Trophoblast cell (in vitro differentiated cells and primary cell): ENCODE results near the gene TAAR8.
"Not testable (repeated sequence)": the region's sequence is repeated elsewhere in the genome, so short reads cannot be mapped to it uniquely, and the experiment has no call there.

Experiments used
- DNase-seq, 2 donors: peaks; one replicate each; pipeline ENCODE4 v3.0.0-alpha.2; 2016
- H2AFZ ChIP-seq: 2 replicates; pipeline ENCODE4 v1.6.1; 2013; ENCODE audit warnings: low read length, moderate library complexity, mild to moderate bottlenecking; ENCODE audit not compliant: insufficient read depth, poor library complexity
- H2AK5ac ChIP-seq: 2 replicates; pipeline ENCODE4 v1.6.1; 2013; ENCODE audit warnings: mild to moderate bottlenecking, low read length
- H2BK120ac ChIP-seq: 2 replicates; pipeline ENCODE4 v1.6.1; 2013; ENCODE audit warnings: low read length, mild to moderate bottlenecking, moderate library complexity; ENCODE audit not compliant: insufficient read depth, poor library complexity
- H2BK12ac ChIP-seq: 2 replicates; pipeline ENCODE4 v1.6.1; 2013; ENCODE audit warnings: mild to moderate bottlenecking, low read length, moderate library complexity
- H2BK5ac ChIP-seq: 2 replicates; pipeline ENCODE4 v1.6.1; 2013; ENCODE audit warnings: low read length, low read depth, moderate library complexity, mild to moderate bottlenecking; ENCODE audit not compliant: poor library complexity
- H3K14ac ChIP-seq: 2 replicates; pipeline ENCODE4 v1.6.1; 2013; ENCODE audit warnings: mild to moderate bottlenecking, low read length
- H3K18ac ChIP-seq: 2 replicates; pipeline ENCODE4 v1.6.1; 2013; ENCODE audit warnings: mild to moderate bottlenecking, low read length
- H3K23ac ChIP-seq: 2 replicates; pipeline ENCODE4 v1.6.1; 2013; ENCODE audit warnings: low read length
- H3K27ac ChIP-seq: 2 replicates; pipeline ENCODE4 v1.5.1; 2013; ENCODE audit warnings: low read depth, mild to moderate bottlenecking, inconsistent platforms, low read length, moderate library complexity
- H3K27me3 ChIP-seq: 2 replicates; pipeline ENCODE4 v1.6.1; 2013; ENCODE audit warnings: inconsistent platforms, mild to moderate bottlenecking, low read length, moderate library complexity; ENCODE audit not compliant: insufficient read depth
- H3K36me3 ChIP-seq, 2 experiments: 1 replicate in 1 of 2; 2 replicates in 1 of 2; pipeline ENCODE4 v1.6.1; 2013; ENCODE audit warnings: low read length in 2 of 2, mild to moderate bottlenecking in 2 of 2, moderate library complexity in 1 of 2; ENCODE audit not compliant: insufficient read depth in 2 of 2, control insufficient read depth in 1 of 2
- H3K4ac ChIP-seq: 2 replicates; pipeline ENCODE4 v1.6.1; 2013; ENCODE audit warnings: low read depth, mild to moderate bottlenecking, low read length, moderate library complexity
- H3K4me1 ChIP-seq, 2 experiments: 1 replicate in 1 of 2; 2 replicates in 1 of 2; pipeline ENCODE4 v1.6.1; 2013; ENCODE audit warnings: low read length in 2 of 2, mild to moderate bottlenecking in 2 of 2, moderate library complexity in 1 of 2; ENCODE audit not compliant: insufficient read depth in 2 of 2, control insufficient read depth in 1 of 2
- H3K4me2 ChIP-seq: 2 replicates; pipeline ENCODE4 v1.6.1; 2013; ENCODE audit warnings: inconsistent platforms, mild to moderate bottlenecking, low read length, moderate library complexity
- H3K4me3 ChIP-seq: 2 replicates; pipeline ENCODE4 v1.5.1; 2013; ENCODE audit warnings: mild to moderate bottlenecking, low read depth, low read length, inconsistent platforms
- H3K79me1 ChIP-seq: one replicate; pipeline ENCODE4 v1.6.1; 2013; ENCODE audit warnings: low read length
- H3K79me2 ChIP-seq: 2 replicates; pipeline ENCODE4 v1.6.1; 2013; ENCODE audit warnings: low read length, mild to moderate bottlenecking; ENCODE audit not compliant: control insufficient read depth, insufficient read depth, poor library complexity
- H3K9ac ChIP-seq: 2 replicates; pipeline ENCODE4 v1.6.1; 2013; ENCODE audit warnings: mild to moderate bottlenecking, low read length
- H3K9me3 ChIP-seq: 2 replicates; pipeline ENCODE4 v1.6.1; 2013; ENCODE audit warnings: low read depth, mild to moderate bottlenecking, control low read depth, inconsistent platforms, low read length; ENCODE audit not compliant: insufficient read depth
- H4K12ac ChIP-seq: 2 replicates; pipeline ENCODE4 v1.6.1; 2013; ENCODE audit warnings: low read depth, mild to moderate bottlenecking, low read length, moderate library complexity
- H4K8ac ChIP-seq: 2 replicates; pipeline ENCODE4 v1.6.1; 2013; ENCODE audit warnings: low read depth, mild to moderate bottlenecking, low read length, moderate library complexity
- H4K91ac ChIP-seq: one replicate; pipeline ENCODE4 v1.6.1; 2013; ENCODE audit warnings: low read depth, mild to moderate bottlenecking, low read length, moderate library complexity
- WGBS: extraction: QIAGEN DNeasy Blood & Tissue Kit; methylation state at CpG from one replicate; pipeline ENCODE4 v1.1.7; 2013; ENCODE audit warnings: missing lambda C conversion rate; ENCODE audit not compliant: insufficient read length, insufficient coverage; ENCODE audit errors: extremely low coverage; 5-methylcytosine and 5-hydroxymethylcytosine counted together

The TAAR8 gene

GRCh38 chr6:132530293-132530974 lies 22.0 kb upstream of the TAAR8 start:
- Histone ChIP-seq H2BK5ac (no peak overlapping the region), H3K9ac (no peak overlapping the region), H3K4me2 (peak overlapping the region; percentile 54), H3K79me2 (no peaks in the 10 kb centered on the region), H2BK120ac (no peak overlapping the region), H3K4me3 (no peak overlapping the region), H3K4me1 (peaks cover 0 to 1% of the 10 kb centered on the region in 2 experiments), H3K27ac (no peak overlapping the region), H3K27me3 (no peaks in the 10 kb centered on the region), H3K14ac (no peak overlapping the region), H3K36me3 (no peaks in the 10 kb centered on the region), H3K79me1 (no peaks in the 10 kb centered on the region), H4K8ac (peak overlapping the region; percentile 70), H3K23ac (no peak overlapping the region), H3K4ac (no peak overlapping the region), H3K9me3 (no peaks in the 10 kb centered on the region), H4K91ac (no peak overlapping the region), H2BK12ac (no peak overlapping the region), H4K12ac (no peak overlapping the region), H2AK5ac (no peak overlapping the region), H3K18ac (no peak overlapping the region), H2AFZ (peak overlapping the region; percentile 54)
- WGBS = no CpG with 5 or more reads among the region's 9 CpGs
- DNase-seq = peak; percentile 47 to 79

- not testable (repeated sequence) for H2BK5ac ChIP-seq, H3K36me3 ChIP-seq, H2AFZ ChIP-seq, H3K79me2 ChIP-seq, H4K8ac ChIP-seq, H3K9me3 ChIP-seq, H3K27me3 ChIP-seq, H3K4ac ChIP-seq, H4K91ac ChIP-seq, H3K4me2 ChIP-seq, H2AK5ac ChIP-seq, H3K79me1 ChIP-seq, H3K14ac ChIP-seq, H3K23ac ChIP-seq, H2BK120ac ChIP-seq, DNase-seq, H3K27ac ChIP-seq, H2BK12ac ChIP-seq, H4K12ac ChIP-seq, H3K18ac ChIP-seq, H3K4me3 ChIP-seq, H3K9ac ChIP-seq, H3K4me1 ChIP-seq
- no CpG with 5 or more reads among the region's 2 CpGs for WGBS
Measured at GRCh38 chr6:132534546-132534945, 17.9 kb upstream of the TAAR8 start.

GRCh38 chr6:132537145-132537544 lies 15.3 kb upstream of the TAAR8 start:
- H3K4ac ChIP-seq = no peak overlapping the region
- no peak overlapping the region for H3K18ac ChIP-seq
- no peaks in the 10 kb centered on the region for H3K79me1 ChIP-seq
- DNase-seq = no peak
- H3K14ac ChIP-seq = no peak overlapping the region
- no peak overlapping the region for H3K4me3 ChIP-seq
- no peak overlapping the region for H4K91ac ChIP-seq
- no peak overlapping the region for H2BK5ac ChIP-seq
- H3K4me1 ChIP-seq = no peaks in the 10 kb centered on the region
- no peaks in the 10 kb centered on the region for H3K9me3 ChIP-seq
- H2BK12ac ChIP-seq = no peak overlapping the region
- no peak overlapping the region for H3K4me2 ChIP-seq
- H4K8ac ChIP-seq = no peak overlapping the region
- no CpG with 5 or more reads among the region's 3 CpGs for WGBS
- H3K36me3 ChIP-seq = no peaks in the 10 kb centered on the region
- H2BK120ac ChIP-seq = no peak overlapping the region
- no peak overlapping the region for H2AFZ ChIP-seq
- no peak overlapping the region for H2AK5ac ChIP-seq
- no peaks in the 10 kb centered on the region for H3K79me2 ChIP-seq
- H3K27me3 ChIP-seq = no peaks in the 10 kb centered on the region
- H4K12ac ChIP-seq = no peak overlapping the region
- no peak overlapping the region for H3K27ac ChIP-seq
- no peak overlapping the region for H3K23ac ChIP-seq
- H3K9ac ChIP-seq = no peak overlapping the region

GRCh38 chr6:132537977-132538376 lies 14.5 kb upstream of the TAAR8 start, which contains the start of gene TAAR9:
Gene TAAR9, plus strand, starts transcription at chr6:132538277. Its CDS starts 13 bp downstream, at chr6:132538290.
- H2AK5ac ChIP-seq = no peak within 1 kb of the TSS
- no peak within 1 kb of the TSS for H2AFZ ChIP-seq
- no peaks in the 10 kb centered on the region for H3K79me2 ChIP-seq
- no peak within 1 kb of the TSS for H2BK120ac ChIP-seq
- no peak within 1 kb of the TSS for H3K4me2 ChIP-seq
- H2BK5ac ChIP-seq = no peak within 1 kb of the TSS
- H3K18ac ChIP-seq = no peak within 1 kb of the TSS
- H3K27ac ChIP-seq = no peak within 1 kb of the TSS
- H2BK12ac ChIP-seq = no peak within 1 kb of the TSS
- H4K12ac ChIP-seq = no peak within 1 kb of the TSS
- no peaks in the 10 kb centered on the region for H3K9me3 ChIP-seq
- no peak within 1 kb of the TSS for H4K8ac ChIP-seq
- no CpG with 5 or more reads among the region's 4 CpGs for WGBS
- no peak within 1 kb of the TSS for H3K14ac ChIP-seq
- H3K27me3 ChIP-seq = no peaks in the 10 kb centered on the region
- H3K4me3 ChIP-seq = no peak within 1 kb of the TSS
- H3K79me1 ChIP-seq = no peaks in the 10 kb centered on the region
- H3K9ac ChIP-seq = no peak within 1 kb of the TSS
- H3K23ac ChIP-seq = no peak within 1 kb of the TSS
- no peaks in the 10 kb centered on the region for H3K36me3 ChIP-seq
- H3K4ac ChIP-seq = no peak within 1 kb of the TSS
- DNase-seq = no peak
- H4K91ac ChIP-seq = no peak within 1 kb of the TSS
- H3K4me1 ChIP-seq = no peaks in the 10 kb centered on the region
